Measurements from ENCODE around the gene EFR3B.

DNA sequence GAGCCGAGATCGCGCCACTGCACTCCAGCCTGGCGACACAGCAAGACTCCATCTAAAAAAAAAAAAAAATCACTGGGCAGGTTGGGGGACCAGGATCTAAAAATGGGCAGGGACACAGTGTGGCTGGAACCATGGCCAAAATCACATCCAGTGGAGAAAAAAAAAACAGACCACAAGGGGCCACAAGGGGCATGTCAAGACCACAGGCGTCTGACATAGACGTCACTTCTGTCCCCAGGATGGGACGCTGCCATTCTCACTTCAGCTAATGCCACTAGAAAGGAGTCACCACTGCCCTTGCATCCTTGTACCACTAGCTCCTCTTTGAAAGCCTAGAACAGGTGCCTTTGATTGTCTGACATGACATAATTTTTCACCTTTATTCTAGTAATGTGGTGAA is 129.0 kb downstream of the EFR3B start:
- no peak for TF ChIP-seq EZH2phosphoT487 (IDR thresholded peaks at IDR 0.05; ENCODE audit: borderline replicate concordance, low read length)
- no peak for TF ChIP-seq CTCF (IDR thresholded peaks at IDR 0.05; ENCODE audit: low read depth, low read length, poor library complexity, severe bottlenecking)
